Neural cell (in vitro differentiated cells): ENCODE data around the gene RDM1. TPM values are rescaled to one million over a fixed set of nuclear protein-coding genes. Genes with fewer than 3 reads are reported as not detected.

Source experiments
- H2AFZ ChIP-seq: fragments of 200-600, 300-800 bp; sonication (generic), shearing (Covaris generic); 2 replicates; pipeline ENCODE4 v1.6.0; 2014; ENCODE audit warnings: low read depth, mild to moderate bottlenecking, antibody characterized with exemption, low read length, moderate library complexity
- H3F3A ChIP-seq: fragments of 200-600 bp; shearing (Covaris generic); 2 replicates; pipeline ENCODE4 v1.6.1; 2016; ENCODE audit warnings: mild to moderate bottlenecking, moderate library complexity, mixed read lengths, antibody characterized with exemption, low read length; ENCODE audit not compliant: insufficient read depth, poor library complexity, severe bottlenecking
- H3K27ac ChIP-seq: fragments of 200-600, 300-800 bp; sonication (generic), shearing (Covaris generic); 2 replicates; pipeline ENCODE4 v1.5.1; 2014; ENCODE audit warnings: mild to moderate bottlenecking, low read length, moderate library complexity
- H3K27me3 ChIP-seq: fragments of 300-800, 200-600 bp; sonication (generic), shearing (Covaris generic); 2 replicates; pipeline ENCODE4 v1.6.0; 2014; ENCODE audit warnings: mild to moderate bottlenecking, low read depth, low read length, moderate library complexity; ENCODE audit not compliant: insufficient read depth
- H3K36me3 ChIP-seq: fragments of 300-800, 200-600 bp; sonication (generic), shearing (Covaris generic); 2 replicates; pipeline ENCODE4 v1.5.1; 2014; ENCODE audit warnings: mild to moderate bottlenecking, antibody characterized with exemption, low read length, moderate library complexity; ENCODE audit not compliant: insufficient read depth
- H3K4me2 ChIP-seq: fragments of 300-800, 200-600 bp; sonication (generic), shearing (Covaris generic); 2 replicates; pipeline ENCODE4 v1.6.0; 2014; ENCODE audit warnings: mild to moderate bottlenecking, low read length
- H3K4me3 ChIP-seq: fragments of 300-800, 200-600 bp; sonication (generic), shearing (Covaris generic); 2 replicates; pipeline ENCODE4 v1.5.1; 2014; ENCODE audit warnings: mild to moderate bottlenecking, low read length, moderate library complexity
- H3K79me2 ChIP-seq: fragments of 200-600 bp; shearing (Covaris generic); replicated peaks from 2 replicates; pipeline ENCODE4 v1.6.0; 2014; ENCODE audit warnings: mild to moderate bottlenecking, low read length, moderate library complexity; ENCODE audit not compliant: insufficient read depth
- H3K9ac ChIP-seq: fragments of 300-800, 200-600 bp; sonication (generic), shearing (Covaris generic); 2 replicates; pipeline ENCODE4 v1.6.1; 2016; ENCODE audit warnings: mild to moderate bottlenecking, low read length, mixed read lengths
- H3K9me2 ChIP-seq: fragments of 200-600 bp; shearing (Covaris generic); 2 replicates; pipeline ENCODE4 v1.6.1; 2016; ENCODE audit warnings: mild to moderate bottlenecking, low read length, mixed read lengths; ENCODE audit not compliant: insufficient read depth
- H3K9me3 ChIP-seq: fragments of 200-600, 300-800 bp; sonication (generic), shearing (Covaris generic); 2 replicates; pipeline ENCODE4 v1.6.1; 2016; ENCODE audit warnings: mild to moderate bottlenecking, mixed run types, low read length, moderate library complexity, mixed read lengths
- H4K20me1 ChIP-seq: fragments of 200-600 bp; shearing (Covaris generic); 2 replicates; pipeline ENCODE4 v1.6.1; 2016; ENCODE audit warnings: mild to moderate bottlenecking, mixed run types; ENCODE audit not compliant: insufficient read depth
- CTCF ChIP-seq: fragments of 450-650 bp; IDR thresholded peaks from 2 replicates; pipeline ENCODE4 v1.5.1; 2014; ENCODE audit warnings: antibody characterized with exemption, mild to moderate bottlenecking, moderate library complexity; ENCODE audit not compliant: poor library complexity, severe bottlenecking
- EP300 ChIP-seq: fragments of 450-650 bp; conservative IDR thresholded peaks from 2 replicates; pipeline ENCODE4 v1.6.1; 2014; ENCODE audit warnings: antibody characterized with exemption, mild to moderate bottlenecking, moderate library complexity; ENCODE audit not compliant: poor library complexity, severe bottlenecking
- EZH2 ChIP-seq: fragments of 200-600, 300-800 bp; shearing (Covaris generic), sonication (generic); IDR thresholded peaks from 2 replicates; pipeline ENCODE4 v1.6.1; 2014; ENCODE audit warnings: antibody characterized with exemption, low read length, borderline replicate concordance, mild to moderate bottlenecking; ENCODE audit not compliant: insufficient read depth, poor library complexity, severe bottlenecking
- MXI1 ChIP-seq: fragments of 450-650 bp; conservative IDR thresholded peaks from 2 replicates; pipeline ENCODE4 v1.6.1; 2014; ENCODE audit warnings: antibody characterized with exemption, mild to moderate bottlenecking; ENCODE audit not compliant: poor library complexity, severe bottlenecking
- POLR2AphosphoS5 ChIP-seq: IDR thresholded peaks from 2 replicates; pipeline ENCODE4 v1.6.1; 2012
- RAD21 ChIP-seq: fragments of 450-650 bp; conservative IDR thresholded peaks from 2 replicates; pipeline ENCODE4 v1.6.1; 2014; ENCODE audit warnings: antibody characterized with exemption, mild to moderate bottlenecking, moderate library complexity
- REST ChIP-seq: IDR thresholded peaks from 2 replicates; pipeline ENCODE4 v1.6.1; 2012; ENCODE audit warnings: borderline replicate concordance
- SMC3 ChIP-seq: fragments of 450-650 bp; conservative IDR thresholded peaks from 2 replicates; pipeline ENCODE4 v1.6.1; 2014; ENCODE audit warnings: antibody characterized with exemption, mild to moderate bottlenecking, moderate library complexity; ENCODE audit not compliant: poor library complexity
- TAF1 ChIP-seq: IDR thresholded peaks from 2 replicates; pipeline ENCODE4 v1.6.1; 2012; ENCODE audit warnings: low read depth
- polyA plus RNA-seq: library from polyadenylated mRNA; depleted of rRNA; stranded (reverse); fragments of >200 nt; gene quantifications from 2 replicates; pipeline ENCODE4 v1.2.3, GENCODE V29; 2014

Gene RDM1
- polyA plus RNA-seq, 1 donor from 2014 or later = not detected

- Histone ChIP-seq H2AFZ (no peak overlapping the region), H4K20me1 (no peaks in the 10 kb centered on the region), H3K9ac (no peak overlapping the region), H3K79me2 (no peaks in the 10 kb centered on the region), H3K27ac (no peak overlapping the region), H3K36me3 (no peaks in the 10 kb centered on the region), H3K4me3 (no peak overlapping the region), H3K9me3 (no peaks in the 10 kb centered on the region), H3F3A (no peaks in the 10 kb centered on the region), H3K9me2 (no peaks in the 10 kb centered on the region), H3K4me2 (no peak overlapping the region), H3K27me3 (no peaks in the 10 kb centered on the region)
- TF ChIP-seq REST = no peak
- TF ChIP-seq MXI1 = no peak
- no peak for TF ChIP-seq EZH2
- no peak for TF ChIP-seq CTCF
- no peak for TF ChIP-seq SMC3
- no peak for TF ChIP-seq POLR2AphosphoS5
- no peak for TF ChIP-seq RAD21
- no peak for TF ChIP-seq TAF1
- TF ChIP-seq EP300 = no peak
Measured at GRCh38 chr17:35875800-35876139, 54.8 kb downstream of the RDM1 start.

- Histone ChIP-seq H3K4me3 (no peak overlapping the region), H2AFZ (no peak overlapping the region), H3F3A (no peaks in the 10 kb centered on the region), H4K20me1 (no peaks in the 10 kb centered on the region), H3K4me2 (no peak overlapping the region), H3K36me3 (no peaks in the 10 kb centered on the region), H3K79me2 (no peaks in the 10 kb centered on the region), H3K27me3 (no peaks in the 10 kb centered on the region), H3K9me2 (no peaks in the 10 kb centered on the region), H3K27ac (no peak overlapping the region), H3K9ac (no peak overlapping the region), H3K9me3 (no peaks in the 10 kb centered on the region)
- TF ChIP-seq EZH2 (no peak), MXI1 (no peak), REST (no peak), TAF1 (no peak), SMC3 (no peak), EP300 (no peak), RAD21 (no peak), POLR2AphosphoS5 (no peak), CTCF (no peak)
Measured at GRCh38 chr17:35875072-35875799, 55.3 kb downstream of the RDM1 start.
